Measurements from ENCODE around the gene GMNN.

- TF ChIP-seq TAF1 (IDR thresholded peaks at IDR 0.05; ENCODE audit: borderline replicate concordance, insufficient read depth, low read length) (no peak), SIN3A (IDR thresholded peaks at IDR 0.05; ENCODE audit: borderline replicate concordance, insufficient read depth, low read length) (no peak), POLR2AphosphoS5 (IDR thresholded peaks at IDR 0.05; ENCODE audit: low read depth, low read length) (no peak)
Observed at GRCh38 chr6:24777227-24777626, 2.5 kb downstream of the GMNN start.
